HepG2 (cell line): Measurements from ENCODE around the gene PUS1.

ENCODE experiments used
- EP300 ChIP-seq, 3 experiments: sonication (generic) in 1 of 3; formaldehyde crosslinking in 1 of 3; IDR thresholded peaks; 2 replicates each; pipeline versions ENCODE4 v1.5.1 to v1.6.1; 2011 to 2020; ENCODE audit warnings: low read depth in 2 of 3, low read length in 2 of 3, borderline replicate concordance in 1 of 3, improper control_type of control experiment in 1 of 3, mild to moderate bottlenecking in 1 of 3, missing genetic modification reagents in 1 of 3, moderate library complexity in 1 of 3
- HOXA7 ChIP-seq: sonication (generic); formaldehyde crosslinking; IDR thresholded peaks from 2 replicates; pipeline ENCODE4 v1.8.1; 2022; ENCODE audit warnings: mild to moderate bottlenecking, missing genetic modification reagents, moderate library complexity
- NCOR1 ChIP-seq: fragments of 200-600 bp; sonication (generic); IDR thresholded peaks from 2 replicates; pipeline ENCODE4 v1.7.0; 2017; ENCODE audit warnings: antibody characterized with exemption, low read length, borderline replicate concordance
- POLR2A ChIP-seq, 2 experiments: IDR thresholded peaks; 2 replicates each; pipeline ENCODE4 v1.6.1; 2011; ENCODE audit warnings: low read depth in 2 of 2, low read length in 2 of 2, mild to moderate bottlenecking in 1 of 2, moderate library complexity in 1 of 2; ENCODE audit not compliant: insufficient read depth in 1 of 2
- SRF ChIP-seq: IDR thresholded peaks from 2 replicates; pipeline ENCODE4 v1.6.1; 2011; ENCODE audit warnings: mild to moderate bottlenecking, low read depth, low read length, moderate library complexity
- SRSF9 ChIP-seq: fragments of 200-400 bp; formaldehyde crosslinking; IDR thresholded peaks from 2 replicates; pipeline ENCODE4 v1.6.1; 2018; ENCODE audit warnings: borderline replicate concordance, mild to moderate bottlenecking, low read depth, low read length; ENCODE audit not compliant: insufficient read depth, poor library complexity, severe bottlenecking
- TF ChIP-seq, protein P1 (sequence below): sonication (generic); formaldehyde crosslinking; IDR thresholded peaks from 2 replicates; pipeline ENCODE4 v1.4.0; 2020; ENCODE audit warnings: missing genetic modification reagents, borderline replicate concordance
- TF ChIP-seq, protein P2 (sequence below): sonication (generic); formaldehyde crosslinking; IDR thresholded peaks from 2 replicates; pipeline ENCODE4 v1.8.1; 2023; ENCODE audit warnings: missing genetic modification reagents, inconsistent platforms, borderline replicate concordance
- TF ChIP-seq, protein P3 (sequence below): sonication (generic); formaldehyde crosslinking; IDR thresholded peaks from 2 replicates; pipeline ENCODE4 v1.5.0; 2020; ENCODE audit warnings: mild to moderate bottlenecking, missing genetic modification reagents, moderate library complexity

DNA sequence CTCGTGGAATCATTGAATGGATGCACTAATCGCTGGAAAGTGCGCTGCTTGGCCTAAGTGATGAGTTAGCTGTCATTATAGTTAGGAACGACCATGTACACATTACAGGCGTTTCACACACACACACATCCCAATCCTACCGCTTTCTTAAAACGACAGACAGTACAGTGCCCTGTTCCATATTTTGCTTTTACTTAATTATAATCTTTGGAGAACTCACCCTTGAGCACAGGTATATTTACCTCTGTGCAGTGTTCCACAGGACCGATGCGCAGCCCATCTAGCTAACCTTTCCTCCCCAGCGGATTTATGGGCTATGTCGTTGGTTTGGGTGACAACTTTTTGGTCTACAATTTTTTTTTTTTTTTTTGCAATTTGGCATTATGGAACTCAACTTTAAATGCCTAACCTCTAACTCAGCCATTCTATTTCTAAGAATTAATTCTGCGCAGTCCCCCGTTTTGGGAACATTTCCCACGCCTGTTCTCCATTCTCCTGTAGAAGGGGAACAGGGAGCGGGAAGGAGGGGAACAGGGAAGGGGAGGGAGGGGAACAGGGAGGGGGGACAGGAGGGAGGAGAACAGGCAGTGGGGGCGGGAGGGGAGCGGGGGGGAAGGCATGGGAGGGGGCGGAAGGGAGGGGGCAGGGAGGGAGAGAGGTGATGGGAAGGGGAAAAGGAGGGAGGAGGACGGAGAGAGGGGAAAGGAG lies 35.3 kb upstream of the PUS1 start:
- TF ChIP-seq SRSF9 (no peak), SRF (no peak), EP300 (IDR thresholded peaks at IDR 0.05; ENCODE audit: low read depth in 2 of 2, low read length in 2 of 2) (no peak), EP300 (CRISPR knock-in tag; IDR thresholded peaks at IDR 0.05; ENCODE audit: borderline replicate concordance) (no peak), HOXA7 (no peak), POLR2A (IDR thresholded peaks at IDR 0.05; ENCODE audit: insufficient read depth in 1 of 2, low read depth in 2 of 2, low read length in 2 of 2) (no peak), NCOR1 (no peak)
- TF ChIP-seq, protein P1, sequence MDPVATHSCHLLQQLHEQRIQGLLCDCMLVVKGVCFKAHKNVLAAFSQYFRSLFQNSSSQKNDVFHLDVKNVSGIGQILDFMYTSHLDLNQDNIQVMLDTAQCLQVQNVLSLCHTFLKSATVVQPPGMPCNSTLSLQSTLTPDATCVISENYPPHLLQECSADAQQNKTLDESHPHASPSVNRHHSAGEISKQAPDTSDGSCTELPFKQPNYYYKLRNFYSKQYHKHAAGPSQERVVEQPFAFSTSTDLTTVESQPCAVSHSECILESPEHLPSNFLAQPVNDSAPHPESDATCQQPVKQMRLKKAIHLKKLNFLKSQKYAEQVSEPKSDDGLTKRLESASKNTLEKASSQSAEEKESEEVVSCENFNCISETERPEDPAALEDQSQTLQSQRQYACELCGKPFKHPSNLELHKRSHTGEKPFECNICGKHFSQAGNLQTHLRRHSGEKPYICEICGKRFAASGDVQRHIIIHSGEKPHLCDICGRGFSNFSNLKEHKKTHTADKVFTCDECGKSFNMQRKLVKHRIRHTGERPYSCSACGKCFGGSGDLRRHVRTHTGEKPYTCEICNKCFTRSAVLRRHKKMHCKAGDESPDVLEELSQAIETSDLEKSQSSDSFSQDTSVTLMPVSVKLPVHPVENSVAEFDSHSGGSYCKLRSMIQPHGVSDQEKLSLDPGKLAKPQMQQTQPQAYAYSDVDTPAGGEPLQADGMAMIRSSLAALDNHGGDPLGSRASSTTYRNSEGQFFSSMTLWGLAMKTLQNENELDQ (CRISPR knock-in tag): no peak
- TF ChIP-seq, protein P2, sequence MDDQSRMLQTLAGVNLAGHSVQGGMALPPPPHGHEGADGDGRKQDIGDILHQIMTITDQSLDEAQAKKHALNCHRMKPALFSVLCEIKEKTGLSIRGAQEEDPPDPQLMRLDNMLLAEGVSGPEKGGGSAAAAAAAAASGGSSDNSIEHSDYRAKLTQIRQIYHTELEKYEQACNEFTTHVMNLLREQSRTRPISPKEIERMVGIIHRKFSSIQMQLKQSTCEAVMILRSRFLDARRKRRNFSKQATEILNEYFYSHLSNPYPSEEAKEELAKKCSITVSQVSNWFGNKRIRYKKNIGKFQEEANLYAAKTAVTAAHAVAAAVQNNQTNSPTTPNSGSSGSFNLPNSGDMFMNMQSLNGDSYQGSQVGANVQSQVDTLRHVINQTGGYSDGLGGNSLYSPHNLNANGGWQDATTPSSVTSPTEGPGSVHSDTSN: no peak
- TF ChIP-seq, protein P3, sequence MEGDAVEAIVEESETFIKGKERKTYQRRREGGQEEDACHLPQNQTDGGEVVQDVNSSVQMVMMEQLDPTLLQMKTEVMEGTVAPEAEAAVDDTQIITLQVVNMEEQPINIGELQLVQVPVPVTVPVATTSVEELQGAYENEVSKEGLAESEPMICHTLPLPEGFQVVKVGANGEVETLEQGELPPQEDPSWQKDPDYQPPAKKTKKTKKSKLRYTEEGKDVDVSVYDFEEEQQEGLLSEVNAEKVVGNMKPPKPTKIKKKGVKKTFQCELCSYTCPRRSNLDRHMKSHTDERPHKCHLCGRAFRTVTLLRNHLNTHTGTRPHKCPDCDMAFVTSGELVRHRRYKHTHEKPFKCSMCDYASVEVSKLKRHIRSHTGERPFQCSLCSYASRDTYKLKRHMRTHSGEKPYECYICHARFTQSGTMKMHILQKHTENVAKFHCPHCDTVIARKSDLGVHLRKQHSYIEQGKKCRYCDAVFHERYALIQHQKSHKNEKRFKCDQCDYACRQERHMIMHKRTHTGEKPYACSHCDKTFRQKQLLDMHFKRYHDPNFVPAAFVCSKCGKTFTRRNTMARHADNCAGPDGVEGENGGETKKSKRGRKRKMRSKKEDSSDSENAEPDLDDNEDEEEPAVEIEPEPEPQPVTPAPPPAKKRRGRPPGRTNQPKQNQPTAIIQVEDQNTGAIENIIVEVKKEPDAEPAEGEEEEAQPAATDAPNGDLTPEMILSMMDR: no peak
